ENCODE measurements around the gene IL17C. TPM values are rescaled to one million over a fixed set of nuclear protein-coding genes. Genes with fewer than 3 reads are reported as not detected.

The IL17C gene
- polyA plus RNA-seq, 4 donors = 0.20 TPM; not detected in 3

DNA sequence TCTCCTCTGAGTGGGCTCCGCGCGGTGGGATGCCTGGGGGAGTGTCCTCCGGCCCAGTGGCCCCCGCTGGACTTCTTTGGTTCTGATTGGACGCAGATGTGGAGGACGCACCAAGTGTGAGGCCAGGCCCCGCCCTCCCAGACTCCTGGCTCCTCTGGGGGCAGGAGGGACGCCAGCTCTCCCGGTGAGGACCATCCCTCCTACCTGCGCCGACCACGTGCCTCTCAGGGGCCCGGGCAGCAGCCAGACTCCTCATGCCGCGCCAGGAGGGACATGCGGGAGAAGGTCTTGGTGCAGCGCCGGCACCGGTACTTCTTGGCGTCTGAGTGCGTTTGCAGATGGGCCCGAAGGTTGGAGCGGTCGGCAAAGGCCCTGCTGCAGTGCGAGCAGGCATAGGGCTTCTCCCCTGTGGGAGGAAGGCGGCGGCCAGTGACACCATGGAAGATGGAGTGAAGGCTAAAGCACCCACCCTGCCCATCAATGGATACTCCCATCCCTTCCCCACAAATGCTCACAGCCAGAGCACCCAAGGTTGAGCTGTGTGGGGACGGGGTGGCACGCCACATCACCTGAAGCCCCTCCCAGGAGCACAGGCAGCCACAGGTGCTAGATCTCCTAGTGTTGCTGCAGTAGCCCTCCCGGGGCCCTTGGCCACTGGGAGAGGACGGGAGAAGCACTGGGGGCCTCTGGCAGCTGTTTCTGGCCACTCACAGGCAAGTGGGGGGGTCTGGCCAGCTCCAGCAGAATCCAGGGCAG is 40.0 kb downstream of the IL17C start:
- no peak for DNase-seq (ENCODE audit: low read depth in 4 of 4, low spot score in 3 of 4)

DNA sequence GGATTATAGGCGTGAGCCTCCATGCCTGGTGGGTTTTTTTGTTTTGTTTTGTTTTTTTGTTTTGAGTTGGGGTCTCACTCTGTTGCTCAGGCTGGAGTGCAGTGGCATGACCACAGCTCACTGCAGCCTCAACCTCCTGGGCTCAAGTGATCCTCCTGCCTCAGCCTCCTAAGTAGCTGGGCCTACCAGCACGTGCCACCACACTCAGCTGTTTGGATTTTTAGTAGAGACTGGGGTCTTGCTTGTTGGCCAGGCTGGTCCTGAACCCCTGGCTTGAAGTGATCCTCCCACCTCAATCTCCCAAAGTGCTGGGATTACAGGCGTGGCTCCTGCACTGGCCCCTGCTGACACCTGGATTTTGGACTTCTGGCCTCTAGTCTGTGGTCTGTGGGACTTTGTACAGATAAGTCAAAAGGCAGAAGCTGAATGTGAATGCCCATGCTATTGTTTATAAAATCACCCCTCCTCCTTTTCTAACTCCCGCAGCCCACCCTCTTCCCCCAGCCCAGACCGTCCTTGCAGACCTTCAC is 42.2 kb downstream of the IL17C start:
- DNase-seq (ENCODE audit: low read depth in 4 of 4, low spot score in 3 of 4) = no peak

- no peak for DNase-seq (ENCODE audit: low read depth in 4 of 4, low spot score in 3 of 4)
Observed at GRCh38 chr16:88681084-88681680, 42.8 kb downstream of the IL17C start.

- DNase-seq (ENCODE audit: low read depth in 4 of 4, low spot score in 3 of 4) = no peak
Observed at GRCh38 chr16:88681709-88682451, 43.5 kb downstream of the IL17C start.

DNA sequence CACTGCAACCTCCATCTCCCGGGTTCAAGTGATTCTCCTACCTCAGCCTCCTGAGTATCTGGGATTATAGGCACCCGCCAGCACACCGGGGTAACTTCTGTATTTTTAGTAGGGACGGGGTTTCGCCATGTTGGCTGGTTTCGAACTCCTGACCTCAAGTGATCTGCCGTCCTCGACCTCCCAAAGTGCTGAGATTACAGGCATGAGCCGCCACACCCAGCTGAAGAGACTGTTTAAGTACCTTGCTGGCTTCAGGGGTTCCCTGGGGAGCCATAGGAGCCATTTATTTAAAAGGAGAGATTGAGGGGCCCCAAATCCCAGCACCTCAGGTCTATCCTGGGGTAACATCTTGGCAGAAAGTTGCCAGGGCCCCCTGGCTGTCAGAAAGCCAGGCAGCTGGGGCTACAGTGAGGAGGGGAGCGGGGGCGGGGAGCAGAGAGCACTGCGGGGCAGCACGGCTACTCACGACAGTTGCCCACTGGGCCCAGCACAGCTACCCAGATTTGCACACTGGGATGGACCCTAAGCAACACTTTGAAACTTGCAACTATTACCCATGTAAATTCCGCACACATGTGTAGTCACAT is 46.3 kb downstream of the IL17C start:
- no peak for DNase-seq (ENCODE audit: low read depth in 4 of 4, low spot score in 3 of 4)

- no peak for DNase-seq (ENCODE audit: low read depth in 4 of 4, low spot score in 3 of 4)
Observed at GRCh38 chr16:88685156-88686061, 47.0 kb downstream of the IL17C start.

DNA sequence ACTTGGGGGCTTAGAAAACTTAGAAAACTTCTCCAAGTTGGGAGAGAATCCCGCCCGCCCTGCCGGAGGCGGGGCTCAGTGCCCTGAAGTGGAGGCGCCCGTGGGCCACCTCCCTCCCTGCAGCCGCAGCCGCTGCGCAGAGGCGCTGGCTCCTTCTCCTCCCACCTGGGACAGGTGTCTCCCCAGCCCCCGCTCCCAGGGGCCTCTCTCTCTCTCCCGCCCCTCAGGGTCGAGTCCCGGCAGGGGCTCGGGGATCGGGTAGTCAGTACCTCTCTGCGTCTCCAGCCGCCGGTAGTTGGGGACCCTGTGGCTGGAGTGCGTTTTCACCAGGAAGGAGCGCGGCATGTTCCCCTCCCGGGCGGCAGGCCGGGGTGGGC is 47.7 kb downstream of the IL17C start:
- DNase-seq (ENCODE audit: low read depth in 4 of 4, low spot score in 3 of 4) = no peak

GRCh38 chr16:88686439-88687253 is 48.3 kb downstream of the IL17C start, which contains the start of gene SNAI3:
Gene SNAI3, minus strand, starts transcription at chr16:88686507. Its CDS starts 101 bp downstream, at chr16:88686406.
- DNase-seq (ENCODE audit: low read depth in 4 of 4, low spot score in 3 of 4) = peak in 2 of 4 donors; percentile 47 to 55

DNA sequence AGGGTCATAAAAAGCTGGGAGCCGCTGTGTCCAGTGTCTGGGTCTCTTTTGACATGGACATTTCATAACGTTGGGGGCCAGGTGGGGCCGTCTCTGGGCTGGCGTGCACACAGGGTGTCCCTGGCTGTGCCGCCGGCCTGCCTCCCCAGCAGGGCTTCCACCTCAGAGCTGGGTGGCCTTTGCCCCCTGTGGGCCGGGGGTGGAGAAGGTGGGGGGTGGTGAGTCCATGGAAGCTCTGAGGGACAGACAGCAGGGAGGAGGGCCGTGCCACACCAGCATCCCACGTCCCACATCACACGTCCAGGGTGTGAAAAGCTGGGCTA is 48.8 kb downstream of the IL17C start:
- no peak for DNase-seq (ENCODE audit: low read depth in 4 of 4, low spot score in 3 of 4)

DNA sequence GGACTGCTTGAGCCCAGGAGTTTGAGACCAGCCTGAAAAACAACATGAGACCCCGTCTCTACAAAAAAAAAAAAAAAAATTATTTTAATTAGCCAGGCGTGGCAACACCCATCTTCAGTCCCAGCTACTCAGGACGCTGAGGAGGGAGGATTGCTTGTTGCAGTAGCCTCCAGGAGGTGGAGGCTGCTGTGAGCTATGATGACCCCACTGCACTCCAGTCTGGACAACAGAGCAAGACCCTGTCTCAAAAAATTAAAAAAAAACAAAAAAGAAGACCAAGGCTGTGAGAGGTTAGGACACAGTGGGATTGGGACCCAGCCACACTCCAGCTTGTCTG is 49.3 kb downstream of the IL17C start:
- DNase-seq (ENCODE audit: low read depth in 4 of 4, low spot score in 3 of 4) = no peak

GRCh38 chr16:88688013-88688778 is 49.8 kb downstream of the IL17C start:
- DNase-seq (ENCODE audit: low read depth in 4 of 4, low spot score in 3 of 4) = no peak

Other genes starting within 250 kb of the IL17C start
- 1 to 10 TPM; 2.3 to 5.3 (median 3.2) TPM for gene ZFPM1, start 185.3 kb upstream of the IL17C start, polyA plus RNA-seq (ENCODE audit: insufficient read length in 4 of 4)
- gene ZC3H18, start 68.2 kb upstream of the IL17C start, polyA plus RNA-seq (ENCODE audit: insufficient read length in 4 of 4) = 10 to 100 TPM; 32.6 to 42.2 (median 34.8) TPM
- gene CYBA, start 12.5 kb downstream of the IL17C start, polyA plus RNA-seq (ENCODE audit: insufficient read length in 4 of 4) = 100 to 1,000 TPM; 102 to 202 (median 108) TPM
- 10 to 100 TPM; 25.4 to 40.6 (median 27.4) TPM for gene MVD, start 24.5 kb downstream of the IL17C start, polyA plus RNA-seq (ENCODE audit: insufficient read length in 4 of 4)
- under 1 TPM; 0.39 to 0.86 (median 0.60) TPM for gene SNAI3, start 47.9 kb downstream of the IL17C start, polyA plus RNA-seq (ENCODE audit: insufficient read length in 4 of 4)
- gene RNF166, start 67.8 kb downstream of the IL17C start, polyA plus RNA-seq (ENCODE audit: insufficient read length in 4 of 4) = 10 to 100 TPM; 14.1 to 21.7 (median 19.9) TPM
- 10 to 100 TPM; 10.3 to 17.9 (median 10.8) TPM for gene CTU2, start 67.9 kb downstream of the IL17C start, polyA plus RNA-seq (ENCODE audit: insufficient read length in 4 of 4)
- 10 to 100 TPM; 25.6 to 55.5 (median 32.9) TPM for gene PIEZO1, start 146.6 kb downstream of the IL17C start, polyA plus RNA-seq (ENCODE audit: insufficient read length in 4 of 4)
- gene CDT1, start 165.2 kb downstream of the IL17C start, polyA plus RNA-seq (ENCODE audit: insufficient read length in 4 of 4) = 10 to 100 TPM; 14.4 to 21.9 (median 14.9) TPM
- 100 to 1,000 TPM in 1 of 4 donors, 10 to 100 TPM in 3; 80.7 to 126 (median 87.1) TPM for gene APRT, start 173.4 kb downstream of the IL17C start, polyA plus RNA-seq (ENCODE audit: insufficient read length in 4 of 4)
- 10 to 100 TPM; 21.3 to 23.4 (median 22.7) TPM for gene GALNS, start 218.4 kb downstream of the IL17C start, polyA plus RNA-seq (ENCODE audit: insufficient read length in 4 of 4)
- 10 to 100 TPM; 73.2 to 90.6 (median 80.1) TPM for gene TRAPPC2L, start 218.6 kb downstream of the IL17C start, polyA plus RNA-seq (ENCODE audit: insufficient read length in 4 of 4)
- gene PABPN1L, start 228.1 kb downstream of the IL17C start, polyA plus RNA-seq (ENCODE audit: insufficient read length in 4 of 4) = under 1 TPM in 1 of 4 donors, not detected in 3; 0.09 TPM

Measured in right renal pelvis (tissue), 4 donors.